BJ (cell line): ENCODE results near the gene EOLA1. TPM values are rescaled to one million over a fixed set of nuclear protein-coding genes. Genes with fewer than 3 reads are reported as not detected.
"Not testable (repeated sequence)": the region's sequence is repeated elsewhere in the genome, so short reads cannot be mapped to it uniquely, and the experiment has no call there.

Source experiments
- CTCF ChIA-PET: fragments of 350-600 bp; formaldehyde crosslinking; extraction: SDS; loops from one replicate; lab custom pipeline; 2021; ENCODE audit warnings: antibody characterized with exemption, inconsistent platforms; lab: Yijun Ruan, JAX
- POLR2A ChIA-PET: fragments of 300-600 bp; sonication (Branson Sonifier 250); formaldehyde crosslinking; extraction: SDS; loops from one replicate; lab custom pipeline; 2021; ENCODE audit warnings: antibody characterized with exemption; lab: Charles Lee
- DNase-seq: peaks from one replicate; pipeline ENCODE4 v3.0.0-alpha.2; 2011; ENCODE audit warnings: low read depth
- H3K27me3 ChIP-seq: 2 replicates; pipeline ENCODE4 v1.6.0; 2011; ENCODE audit warnings: low read length; ENCODE audit not compliant: control insufficient read depth, insufficient read depth
- H3K36me3 ChIP-seq: 2 replicates; pipeline ENCODE4 v1.5.1; 2011; ENCODE audit warnings: low read length; ENCODE audit not compliant: control insufficient read depth, insufficient read depth
- H3K4me3 ChIP-seq: 2 replicates; pipeline ENCODE4 v1.5.1; 2011; ENCODE audit warnings: low read depth, mild to moderate bottlenecking, control low read depth, low read length
- CTCF ChIP-seq: IDR thresholded peaks from 2 replicates; pipeline ENCODE4 v1.5.1; 2011; ENCODE audit warnings: low read depth, mild to moderate bottlenecking, control low read depth, inconsistent platforms, low read length, moderate library complexity; ENCODE audit not compliant: insufficient read depth
- polyA plus RNA-seq: library from polyadenylated mRNA; depleted of rRNA; stranded (reverse); fragments of >200 nt; gene quantifications from 2 replicates; pipeline ENCODE4 v1.2.3, GENCODE V29; 2011

EOLA1 gene
- polyA plus RNA-seq, 1 experiment, result 18.2 TPM

DNA sequence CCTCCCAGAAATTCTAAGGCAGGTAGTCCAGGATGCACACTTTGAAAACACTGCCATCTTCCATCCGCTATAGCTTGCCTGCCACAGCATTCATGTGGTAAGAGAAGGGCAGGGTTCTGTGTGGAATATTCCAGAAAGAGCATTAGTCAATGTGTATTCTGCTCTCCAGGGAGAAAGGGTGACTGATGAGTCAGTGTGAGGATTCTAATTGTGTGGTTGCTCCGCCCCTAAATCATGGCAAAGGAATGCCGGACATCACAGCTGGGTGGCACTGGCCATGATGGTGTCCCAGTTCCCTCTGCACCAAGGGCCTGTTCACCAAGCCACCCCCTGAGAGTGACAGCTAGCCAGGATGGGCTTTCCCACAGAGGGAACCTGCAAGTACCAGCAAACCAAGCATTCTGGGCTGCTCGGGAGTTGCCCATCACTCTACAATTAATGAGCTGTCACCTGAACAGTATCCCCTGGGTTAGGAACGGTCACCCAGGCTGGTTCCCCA, 45.2 kb upstream of the EOLA1 start:
- Histone ChIP-seq H3K36me3 (peaks cover 15% of the 10 kb centered on the region), H3K27me3 (no peaks in the 10 kb centered on the region), H3K4me3 (no peak overlapping the region)
- peak; percentile 39 for DNase-seq
- ChIA-PET POLR2A (no interaction called here), CTCF (no interaction called here)
- no peak for TF ChIP-seq CTCF

DNA sequence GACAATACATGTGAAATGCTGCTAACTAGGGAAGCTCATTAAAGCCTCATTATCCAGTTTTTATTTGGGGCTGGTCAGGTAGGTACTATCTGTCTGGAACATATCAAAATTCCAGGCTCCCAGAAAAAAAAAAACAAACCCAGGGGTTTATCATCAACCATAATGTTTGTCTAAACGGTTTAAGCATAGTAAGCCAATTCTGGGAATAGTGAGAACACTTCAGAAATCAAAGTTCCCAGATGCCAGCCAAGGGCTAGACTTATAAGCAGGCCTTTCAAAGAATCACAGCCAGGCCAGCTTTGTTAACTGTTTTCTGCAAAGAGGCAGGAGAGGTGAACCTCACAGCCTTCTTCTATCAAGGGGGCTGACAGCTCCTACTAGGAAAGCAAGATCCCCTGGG, 43.8 kb upstream of the EOLA1 start:
- no peak for DNase-seq
- Histone ChIP-seq H3K27me3 (no peaks in the 10 kb centered on the region), H3K36me3 (peaks cover 21% of the 10 kb centered on the region), H3K4me3 (no peak overlapping the region)
- ChIA-PET CTCF (no interaction called here), POLR2A (no interaction called here)
- TF ChIP-seq CTCF, result no peak

DNA sequence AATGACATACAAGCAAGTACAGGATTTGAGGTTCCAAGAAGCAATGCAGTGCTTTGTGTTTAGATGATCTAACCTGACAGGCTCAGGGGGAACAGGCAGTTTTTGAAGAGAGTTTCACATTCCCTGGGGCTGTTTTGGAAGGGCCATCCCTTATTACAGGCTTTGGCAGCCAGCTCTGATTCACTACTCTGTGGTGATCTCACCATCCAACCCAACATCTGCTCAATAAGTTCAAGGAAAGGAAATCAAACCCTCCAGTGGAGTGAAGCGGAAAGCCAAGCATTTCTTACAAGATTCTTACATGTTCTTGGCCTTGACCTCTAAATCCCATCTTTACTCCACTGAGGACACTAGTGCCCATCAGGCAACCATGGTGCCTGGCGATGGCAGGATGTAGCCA, 43.2 kb upstream of the EOLA1 start:
- Histone ChIP-seq H3K4me3 (no peak overlapping the region), H3K36me3 (peaks cover 23% of the 10 kb centered on the region), H3K27me3 (no peaks in the 10 kb centered on the region)
- DNase-seq, result peak; percentile 41
- ChIA-PET POLR2A (no interaction called here), CTCF (no interaction called here)
- 0 out of 2 replicates have a peak, but pooled peaks have one; percentile 3 for TF ChIP-seq CTCF

- no peak for TF ChIP-seq CTCF
- no peak overlapping the region for H3K4me3 ChIP-seq
- no peaks in the 10 kb centered on the region for H3K27me3 ChIP-seq
- no peak for DNase-seq
- POLR2A ChIA-PET, result no interaction called here
- peaks cover 17% of the 10 kb centered on the region for H3K36me3 ChIP-seq
- CTCF ChIA-PET, result no interaction called here
Measured at GRCh38 chrX:149498767-149499166, 42.0 kb upstream of the EOLA1 start.

DNA sequence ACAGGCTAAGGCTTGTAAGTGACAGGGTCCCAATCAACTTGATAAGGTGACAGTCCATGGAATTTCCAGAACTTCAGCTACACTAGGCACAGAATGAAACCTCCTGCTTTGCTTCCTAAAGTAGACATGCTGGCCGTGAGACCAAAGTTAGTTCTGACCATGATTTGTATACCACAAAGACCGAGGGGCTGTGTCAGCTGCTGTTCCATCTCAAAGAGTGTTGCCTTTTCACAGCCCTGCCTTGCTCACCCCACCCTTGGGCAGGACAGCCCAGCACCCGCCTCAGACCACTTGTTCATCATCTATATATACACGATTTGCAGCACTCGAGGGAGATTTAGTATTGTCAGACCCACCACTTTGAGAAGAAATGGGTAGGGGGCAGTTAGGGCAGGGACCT, 41.0 kb upstream of the EOLA1 start:
- ChIA-PET CTCF (no interaction called here), POLR2A (no interaction called here)
- H3K4me3 ChIP-seq, result no peak overlapping the region
- peaks cover 15% of the 10 kb centered on the region for H3K36me3 ChIP-seq
- no peak for TF ChIP-seq CTCF
- H3K27me3 ChIP-seq, result no peaks in the 10 kb centered on the region
- no peak for DNase-seq

GRCh38 chrX:149502923-149503322, 37.9 kb upstream of the EOLA1 start:
- H3K4me3 ChIP-seq, H3K27me3 ChIP-seq, DNase-seq, POLR2A ChIA-PET: not testable (repeated sequence)
- peaks cover 11% of the 10 kb centered on the region for H3K36me3 ChIP-seq
- CTCF ChIA-PET, result interaction anchor here (1.6 kb wide), 1 partner anchor 10 kb away, joined by 3 read pairs; no protein-coding TSS in a partner anchor

- H3K27me3 ChIP-seq, CTCF ChIA-PET, POLR2A ChIA-PET, DNase-seq: not testable (repeated sequence)
- H3K36me3 ChIP-seq, result peaks cover 10% of the 10 kb centered on the region
- peak overlapping the region; percentile 29 for H3K4me3 ChIP-seq
Measured at GRCh38 chrX:149503446-149503845, 37.4 kb upstream of the EOLA1 start.
